Measurements from ENCODE around the gene CD200R1. TPM values are rescaled to one million over a fixed set of nuclear protein-coding genes. Genes with fewer than 3 reads are reported as not detected.

CD200R1 gene
- total and polyA plus RNA-seq, 2 of the 8 experiments (the other 6 are each of a cell fraction or from before 2014, with no cell fraction given), result 0.02 TPM; not detected in 1

- no peak for TF ChIP-seq POLR2A (IDR thresholded peaks at IDR 0.05; ENCODE audit: control extremely low read depth in 1 of 2, low read depth in 2 of 2, low read length in 2 of 2)
- TF ChIP-seq CBX5 (IDR thresholded peaks at IDR 0.05; ENCODE audit: low read depth, low read length), result no peak
These were observed 85.5 kb downstream of the CD200R1 start (continued) for GRCh38 chr3:112889357-112889756.
